ENCODE results near the gene MLXIP. TPM values are rescaled to one million over a fixed set of nuclear protein-coding genes. Genes with fewer than 3 reads are reported as not detected.

MLXIP gene
- total and polyA plus RNA-seq, 9 of the 15 experiments (the other 6 are each of a cell fraction or from before 2014, with no cell fraction given) = 2.2 to 66.3 (median 18.1) TPM

DNA sequence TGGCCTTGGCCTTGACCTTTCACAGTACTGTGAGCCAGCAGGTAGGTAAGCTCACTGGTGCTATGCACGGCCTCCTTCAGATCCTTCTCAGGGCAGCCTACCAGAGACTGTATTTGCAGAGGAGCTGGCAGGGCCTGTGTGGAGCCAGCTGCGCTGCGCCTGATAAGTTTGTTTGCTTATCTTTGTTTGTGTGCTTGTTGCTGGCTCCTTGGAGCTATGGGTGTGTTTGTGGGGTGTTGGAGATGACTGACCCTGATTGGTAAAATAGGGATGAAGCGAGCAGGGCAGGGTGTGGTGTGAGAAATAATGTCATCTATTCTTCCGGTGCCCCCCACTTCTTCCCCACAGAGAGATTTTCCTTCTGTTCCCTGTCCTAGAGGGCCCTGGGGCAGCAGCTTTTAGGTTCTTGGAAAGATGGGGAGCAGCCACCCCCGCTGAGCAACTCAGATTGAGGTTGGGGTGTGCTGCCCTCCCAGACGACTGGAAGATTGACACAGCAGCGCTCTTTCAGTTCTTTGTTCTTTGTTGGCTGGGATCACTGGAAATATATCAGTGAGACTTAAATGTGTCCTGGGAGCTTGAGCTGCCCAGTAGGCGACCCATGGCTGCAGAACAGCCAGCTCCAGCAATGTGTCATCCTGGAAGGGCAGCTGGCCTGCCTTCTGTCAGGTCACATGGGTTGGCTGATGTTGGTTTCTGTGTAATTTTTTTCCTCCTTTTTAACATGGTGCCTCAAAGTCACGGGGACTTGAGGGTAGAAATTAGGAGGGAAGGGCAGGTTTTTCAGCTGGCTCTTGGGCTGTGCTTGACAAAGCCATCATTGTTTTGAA, 19.6 kb downstream of the MLXIP start:
- H4K20me1 ChIP-seq (replicated peaks; ENCODE audit: control insufficient read depth, insufficient read depth, low read length) = peaks cover 14% of the 10 kb centered on the region; the same call in 1 of the 2 replicates
- H3K4me3 ChIP-seq = no peak overlapping the region; the same call in 1 of the 2 replicates
- H2AFZ ChIP-seq (ENCODE audit: low read depth, low read length) = no peak overlapping the region
- peaks cover 54 to 66% of the 10 kb centered on the region in 2 experiments for H3K4me1 ChIP-seq (replicated peaks in 1 of 2; ENCODE audit: control insufficient read depth in 2 of 2, insufficient read depth in 2 of 2, low read length in 2 of 2)
- WGBS (ENCODE audit: insufficient coverage, low coverage, missing lambda C conversion rate) = 2% methylated on average over 10 of the region's 10 CpGs
- 0 out of 2 replicates have a peak, but pooled peaks cover 2% of the 10 kb centered on the region for H3K9me3 ChIP-seq (replicated peaks; ENCODE audit: control insufficient read depth, insufficient read depth, low read depth, low read length)
- BruUV-seq (replicated peaks) = no TSS peak
- H3K79me2 ChIP-seq (ENCODE audit: control insufficient read depth, insufficient read depth, low read length) = peaks cover 96% of the 10 kb centered on the region
- peaks cover 16% of the 10 kb centered on the region for H3K9me1 ChIP-seq (ENCODE audit: control insufficient read depth, insufficient read depth, low read length)
- FAIRE-seq = peak; percentile 98
- POLR2A ChIA-PET = interaction anchor here (0.6 to 4.5 kb wide), 15 partner anchors 10 to 1517 kb away, joined by 3 to 75 read pairs (median 5); partner anchors contain the start of gene MLXIP
- H3K9ac ChIP-seq (ENCODE audit: insufficient read depth in 1 of 2, low read depth in 2 of 2, low read length in 2 of 2) = peak overlapping the region; percentile 62 to 63; a peak in 3 of 4 replicates
- H3K27ac ChIP-seq (ENCODE audit: extremely low read depth, low read depth, low read length) = peak overlapping the region; percentile 74
- H3K27me3 ChIP-seq (ENCODE audit: control insufficient read depth in 2 of 2, insufficient read depth in 2 of 2, low read length in 2 of 2) = no peaks in the 10 kb centered on the region
- peak; percentile 86 to 96 (median 89) for DNase-seq (ENCODE audit: extremely low read depth in 1 of 4, low spot score in 3 of 4)
- intact Hi-C loops (cut with micrococcal nuclease) (loop anchor here (2.0 kb wide), 2 partner anchors 17 to 33 kb away; no protein-coding TSS in a partner anchor), in situ Hi-C loops (cut with MboI) (no loop called here)
- H3K36me3 ChIP-seq (ENCODE audit: control insufficient read depth, insufficient read depth, low read length) = peaks cover 41% of the 10 kb centered on the region
- H3K4me2 ChIP-seq (ENCODE audit: insufficient read depth, low read length) = peak overlapping the region; percentile 74
- ATAC-seq = peak; percentile 91
- CTCF ChIA-PET (ENCODE audit: low intra/inter-chr PET ratio) = no interaction called here
- TF ChIP-seq GTF2E2 (tag; IDR thresholded peaks at IDR 0.05) (no peak), PRMT5 (CRISPR knock-in tag; IDR thresholded peaks at IDR 0.05) (no peak), HDGF (IDR thresholded peaks at IDR 0.05) (no peak), CBFA2T3 (IDR thresholded peaks at IDR 0.05) (peak; percentile 98), HES1 (IDR thresholded peaks at IDR 0.05; ENCODE audit: low read depth) (peak; percentile 78), DMBX1 (CRISPR knock-in tag; IDR thresholded peaks at IDR 0.05; ENCODE audit: borderline replicate concordance) (peak; percentile 69), PHF20 (IDR thresholded peaks at IDR 0.05; ENCODE audit: partially characterized antibody) (no peak), TSC22D4 (tag; IDR thresholded peaks at IDR 0.05) (no peak), ATF1 (CRISPR knock-in tag; IDR thresholded peaks at IDR 0.05) (no peak), ATF1 (tag; IDR thresholded peaks at IDR 0.05) (peak; percentile 75), PHB2 (IDR thresholded peaks at IDR 0.05; ENCODE audit: low read depth) (peak; percentile 79), MCM5 (IDR thresholded peaks at IDR 0.05; ENCODE audit: low read depth) (no peak), MEF2A (IDR thresholded peaks at IDR 0.05; ENCODE audit: control insufficient read depth, low read depth, low read length) (no peak), SMAD1 (IDR thresholded peaks at IDR 0.05; ENCODE audit: low read depth, low read length, partially characterized antibody) (peak; percentile 61), NFXL1 (CRISPR knock-in tag; IDR thresholded peaks at IDR 0.05) (no peak), HNRNPH1 (optimal IDR thresholded peaks at IDR 0.05; ENCODE audit: low read depth, low read length) (no peak), SRSF3 (IDR thresholded peaks at IDR 0.05; ENCODE audit: insufficient read depth, low read length) (no peak), FOXJ2 (tag; IDR thresholded peaks at IDR 0.05) (peak; percentile 100)
- TF ChIP-seq, protein P1, sequence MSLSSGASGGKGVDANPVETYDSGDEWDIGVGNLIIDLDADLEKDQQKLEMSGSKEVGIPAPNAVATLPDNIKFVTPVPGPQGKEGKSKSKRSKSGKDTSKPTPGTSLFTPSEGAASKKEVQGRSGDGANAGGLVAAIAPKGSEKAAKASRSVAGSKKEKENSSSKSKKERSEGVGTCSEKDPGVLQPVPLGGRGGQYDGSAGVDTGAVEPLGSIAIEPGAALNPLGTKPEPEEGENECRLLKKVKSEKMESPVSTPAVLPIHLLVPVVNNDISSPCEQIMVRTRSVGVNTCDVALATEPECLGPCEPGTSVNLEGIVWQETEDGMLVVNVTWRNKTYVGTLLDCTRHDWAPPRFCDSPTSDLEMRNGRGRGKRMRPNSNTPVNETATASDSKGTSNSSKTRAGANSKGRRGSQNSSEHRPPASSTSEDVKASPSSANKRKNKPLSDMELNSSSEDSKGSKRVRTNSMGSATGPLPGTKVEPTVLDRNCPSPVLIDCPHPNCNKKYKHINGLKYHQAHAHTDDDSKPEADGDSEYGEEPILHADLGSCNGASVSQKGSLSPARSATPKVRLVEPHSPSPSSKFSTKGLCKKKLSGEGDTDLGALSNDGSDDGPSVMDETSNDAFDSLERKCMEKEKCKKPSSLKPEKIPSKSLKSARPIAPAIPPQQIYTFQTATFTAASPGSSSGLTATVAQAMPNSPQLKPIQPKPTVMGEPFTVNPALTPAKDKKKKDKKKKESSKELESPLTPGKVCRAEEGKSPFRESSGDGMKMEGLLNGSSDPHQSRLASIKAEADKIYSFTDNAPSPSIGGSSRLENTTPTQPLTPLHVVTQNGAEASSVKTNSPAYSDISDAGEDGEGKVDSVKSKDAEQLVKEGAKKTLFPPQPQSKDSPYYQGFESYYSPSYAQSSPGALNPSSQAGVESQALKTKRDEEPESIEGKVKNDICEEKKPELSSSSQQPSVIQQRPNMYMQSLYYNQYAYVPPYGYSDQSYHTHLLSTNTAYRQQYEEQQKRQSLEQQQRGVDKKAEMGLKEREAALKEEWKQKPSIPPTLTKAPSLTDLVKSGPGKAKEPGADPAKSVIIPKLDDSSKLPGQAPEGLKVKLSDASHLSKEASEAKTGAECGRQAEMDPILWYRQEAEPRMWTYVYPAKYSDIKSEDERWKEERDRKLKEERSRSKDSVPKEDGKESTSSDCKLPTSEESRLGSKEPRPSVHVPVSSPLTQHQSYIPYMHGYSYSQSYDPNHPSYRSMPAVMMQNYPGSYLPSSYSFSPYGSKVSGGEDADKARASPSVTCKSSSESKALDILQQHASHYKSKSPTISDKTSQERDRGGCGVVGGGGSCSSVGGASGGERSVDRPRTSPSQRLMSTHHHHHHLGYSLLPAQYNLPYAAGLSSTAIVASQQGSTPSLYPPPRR (CRISPR knock-in tag; IDR thresholded peaks at IDR 0.05; ENCODE audit: borderline replicate concordance) = no peak

Data from K562 (cell line).